Activated T-cell treated with anti-CD3 and anti-CD28 coated beads, Interleukin-2, amount 50 U/mL, for 24 hours (primary cell): ENCODE measurements around the gene APOA4.

Source experiments
- DNase-seq: peaks from one replicate; pipeline ENCODE4 v3.0.0-alpha.2; 2020
- H3K27ac Mint-ChIP-seq: 2 replicates; pipeline ENCODE4 v1.8.0; 2020; ENCODE audit warnings: mild to moderate bottlenecking, mixed read lengths
- H3K27me3 Mint-ChIP-seq: 2 replicates; pipeline ENCODE4 v1.8.0; 2020; ENCODE audit warnings: mixed read lengths
- H3K36me3 Mint-ChIP-seq: 2 replicates; pipeline ENCODE4 v1.8.0; 2020; ENCODE audit warnings: low read depth, mixed read lengths
- H3K4me1 Mint-ChIP-seq: 2 replicates; pipeline ENCODE4 v1.8.0; 2020; ENCODE audit warnings: low read depth, mixed read lengths
- H3K4me3 Mint-ChIP-seq: 2 replicates; pipeline ENCODE4 v1.8.0; 2020; ENCODE audit warnings: mild to moderate bottlenecking, moderate library complexity, mixed read lengths
- H3K9me3 Mint-ChIP-seq: 2 replicates; pipeline ENCODE4 v1.8.0; 2020; ENCODE audit warnings: mixed read lengths

APOA4 gene

GRCh38 chr11:116773203-116774097 lies 49.7 kb downstream of the APOA4 start:
- peak overlapping the region; percentile 98 for H3K27ac Mint-ChIP-seq
- H3K4me3 Mint-ChIP-seq: peak overlapping the region; percentile 98
- peaks cover 72% of the 10 kb centered on the region for H3K4me1 Mint-ChIP-seq
- peaks cover 84% of the 10 kb centered on the region for H3K36me3 Mint-ChIP-seq
- DNase-seq: no peak
- no peaks in the 10 kb centered on the region for H3K27me3 Mint-ChIP-seq
- H3K9me3 Mint-ChIP-seq: peaks cover 2% of the 10 kb centered on the region

GRCh38 chr11:116772443-116773202 lies 50.5 kb downstream of the APOA4 start, which contains the start of gene BUD13:
TSS of gene BUD13 (minus strand) at chr11:116772987. CDS start at chr11:116772964, 23 bp downstream.
- Mint-ChIP-seq H3K36me3 (peaks cover 80% of the 10 kb centered on the region), H3K4me3 (peak within 1 kb of the TSS; percentile 98), H3K27me3 (no peaks in the 10 kb centered on the region), H3K9me3 (peaks cover 2% of the 10 kb centered on the region), H3K4me1 (peaks cover 63% of the 10 kb centered on the region), H3K27ac (peak within 1 kb of the TSS; percentile 98)
- peak; percentile 98 for DNase-seq

- Mint-ChIP-seq H3K36me3 (peaks cover 78% of the 10 kb centered on the region), H3K4me3 (peak overlapping the region; percentile 98), H3K4me1 (peaks cover 58% of the 10 kb centered on the region), H3K27me3 (no peaks in the 10 kb centered on the region), H3K27ac (peak overlapping the region; percentile 98), H3K9me3 (peaks cover 2% of the 10 kb centered on the region)
- no peak for DNase-seq
Observed at GRCh38 chr11:116771935-116772334, 51.2 kb downstream of the APOA4 start.
